HG03378 (cell line): ENCODE results near the gene BTBD10.

Experiments
- ATAC-seq: cut with Tn5 transposase; IDR thresholded peaks from one replicate; pipeline ENCODE4 v1.9.1; 2021; ENCODE audit warnings: mild to moderate bottlenecking, moderate library complexity; ENCODE audit not compliant: unreplicated experiment

BTBD10 gene

GRCh38 chr11:13376402-13376801 is 86.6 kb downstream of the BTBD10 start:
- ATAC-seq, result no peak

GRCh38 chr11:13375798-13376197 is 87.2 kb downstream of the BTBD10 start:
- no peak for ATAC-seq

- no peak for ATAC-seq
These were observed 89.8 kb downstream of the BTBD10 start for GRCh38 chr11:13373216-13373615.

- ATAC-seq, result no peak
These were observed 95.0 kb downstream of the BTBD10 start for GRCh38 chr11:13368041-13368446.

- ATAC-seq, result no peak
These were observed 95.9 kb downstream of the BTBD10 start for GRCh38 chr11:13367115-13367514.

- no peak for ATAC-seq
These were observed 96.6 kb downstream of the BTBD10 start for GRCh38 chr11:13366266-13367026.

GRCh38 chr11:13364388-13364787 is 98.6 kb downstream of the BTBD10 start:
- ATAC-seq, result no peak

GRCh38 chr11:13362596-13363109 is 100.4 kb downstream of the BTBD10 start:
- no peak for ATAC-seq

GRCh38 chr11:13358596-13359270 is 104.3 kb downstream of the BTBD10 start:
- ATAC-seq, result no peak

- no peak for ATAC-seq
These were observed 105.8 kb downstream of the BTBD10 start for GRCh38 chr11:13357232-13357631.

GRCh38 chr11:13355191-13355590 is 107.8 kb downstream of the BTBD10 start:
- no peak for ATAC-seq

- no peak for ATAC-seq
These were observed 108.7 kb downstream of the BTBD10 start for GRCh38 chr11:13354335-13354734.

- ATAC-seq, result no peak
These were observed 110.3 kb downstream of the BTBD10 start for GRCh38 chr11:13352711-13353110.

GRCh38 chr11:13349581-13349980 is 113.4 kb downstream of the BTBD10 start:
- ATAC-seq, result no peak

- no peak for ATAC-seq
These were observed 114.0 kb downstream of the BTBD10 start for GRCh38 chr11:13349046-13349445.

- ATAC-seq, result no peak
These were observed 114.7 kb downstream of the BTBD10 start for GRCh38 chr11:13348305-13348704.

- ATAC-seq, result no peak
These were observed 115.1 kb downstream of the BTBD10 start for GRCh38 chr11:13347901-13348300.

GRCh38 chr11:13346470-13346869 is 116.6 kb downstream of the BTBD10 start:
- no peak for ATAC-seq

- ATAC-seq, result no peak
These were observed 118.2 kb downstream of the BTBD10 start for GRCh38 chr11:13344818-13345217.

GRCh38 chr11:13343931-13344717 is 118.9 kb downstream of the BTBD10 start:
- ATAC-seq, result no peak

GRCh38 chr11:13343067-13343466 is 120.0 kb downstream of the BTBD10 start:
- ATAC-seq, result peak; percentile 70
